HEK293 (cell line): ENCODE results near the gene EFCAB9.

Experiments
- CTCF ChIP-seq: fragments of 450-650 bp; formaldehyde crosslinking; IDR thresholded peaks from 2 replicates; pipeline ENCODE4 v1.5.1; 2016; ENCODE audit warnings: missing biosample characterization, missing genetic modification characterization
- PATZ1 ChIP-seq: fragments of 450-650 bp; formaldehyde crosslinking; IDR thresholded peaks from 2 replicates; pipeline ENCODE4 v1.5.1; 2016; ENCODE audit warnings: missing biosample characterization, missing genetic modification characterization
- ZBTB10 ChIP-seq: fragments of 450-650 bp; formaldehyde crosslinking; IDR thresholded peaks from 2 replicates; pipeline ENCODE4 v1.5.1; 2016; ENCODE audit warnings: missing biosample characterization, missing genetic modification characterization
- ZBTB6 ChIP-seq: fragments of 450-650 bp; formaldehyde crosslinking; IDR thresholded peaks from 2 replicates; pipeline ENCODE4 v1.5.1; 2017; ENCODE audit warnings: missing biosample characterization, missing genetic modification characterization
- ZNF133 ChIP-seq: fragments of 450-650 bp; formaldehyde crosslinking; IDR thresholded peaks from 2 replicates; pipeline ENCODE4 v1.5.1; 2016; ENCODE audit warnings: missing biosample characterization, missing genetic modification characterization
- ZNF175 ChIP-seq: fragments of 450-650 bp; formaldehyde crosslinking; IDR thresholded peaks from 2 replicates; pipeline ENCODE4 v1.5.1; 2016; ENCODE audit warnings: missing biosample characterization, missing genetic modification characterization
- ZNF2 ChIP-seq: fragments of 450-650 bp; formaldehyde crosslinking; IDR thresholded peaks from 2 replicates; pipeline ENCODE4 v1.5.1; 2016; ENCODE audit warnings: missing biosample characterization, missing genetic modification characterization
- ZNF274 ChIP-seq, 2 experiments: fragments of 200-500 bp in 1 of 2; fragments of 450-650 bp in 1 of 2; sonication (Bioruptor generic) in 1 of 2; formaldehyde crosslinking in 1 of 2; IDR thresholded peaks; 2 replicates each; pipeline versions ENCODE4 v1.5.1 to v1.6.1; 2014 to 2016; ENCODE audit warnings: borderline replicate concordance in 1 of 2, inconsistent platforms in 1 of 2, low read length in 1 of 2, missing biosample characterization in 1 of 2, missing genetic modification characterization in 1 of 2
- ZNF335 ChIP-seq: fragments of 450-650 bp; formaldehyde crosslinking; conservative IDR thresholded peaks from 2 replicates; pipeline ENCODE4 v1.5.1; 2016; ENCODE audit warnings: missing biosample characterization, missing genetic modification characterization
- ZNF354C ChIP-seq: fragments of 450-650 bp; formaldehyde crosslinking; IDR thresholded peaks from 2 replicates; pipeline ENCODE4 v1.5.1; 2016; ENCODE audit warnings: missing biosample characterization, missing genetic modification characterization, low read depth, borderline replicate concordance
- ZNF660 ChIP-seq: fragments of 450-650 bp; IDR thresholded peaks from 2 replicates; pipeline ENCODE4 v1.5.1; 2018; ENCODE audit warnings: missing biosample characterization, mild to moderate bottlenecking, missing genetic modification characterization
- ZNF792 ChIP-seq: fragments of 450-650 bp; formaldehyde crosslinking; IDR thresholded peaks from 2 replicates; pipeline ENCODE4 v1.5.1; 2016; ENCODE audit warnings: missing biosample characterization, missing genetic modification characterization
- ZNF830 ChIP-seq: fragments of 450-650 bp; IDR thresholded peaks from 2 replicates; pipeline ENCODE4 v1.5.0; 2018; ENCODE audit warnings: missing biosample characterization, missing genetic modification characterization, low read depth, mild to moderate bottlenecking, moderate library complexity
- ZSCAN30 ChIP-seq: fragments of 450-650 bp; IDR thresholded peaks from 2 replicates; pipeline ENCODE4 v1.5.1; 2018; ENCODE audit warnings: missing biosample characterization, mild to moderate bottlenecking, missing genetic modification characterization, moderate library complexity

GRCh38 chr5:172144931-172145869 is 48.8 kb upstream of the EFCAB9 start:
- TF ChIP-seq PATZ1 (tag by site-specific recombination) (no peak), ZNF274 (IDR thresholded peaks at IDR 0.05; ENCODE audit: low read length) (no peak), ZNF274 (tag by site-specific recombination; IDR thresholded peaks at IDR 0.05; ENCODE audit: borderline replicate concordance) (no peak), CTCF (tag by site-specific recombination) (no peak), ZNF335 (tag by site-specific recombination) (no peak), ZNF2 (no peak), ZSCAN30 (no peak), ZNF354C (no peak), ZNF830 (tag by site-specific recombination) (no peak), ZNF660 (tag by site-specific recombination) (no peak), ZNF175 (tag by site-specific recombination) (no peak), ZNF792 (no peak), ZBTB6 (tag by site-specific recombination) (no peak), ZBTB10 (tag by site-specific recombination) (no peak), ZNF133 (tag by site-specific recombination) (no peak)
